Stimulated activated CD8-positive, alpha-beta memory T cell treated with anti-CD3 and anti-CD28 coated beads, Interleukin-15, amount 100 ng/mL, for 48 hours (primary cell): ENCODE measurements around the gene DRD2.
"Not testable (repeated sequence)": the region's sequence is repeated elsewhere in the genome, so short reads cannot be mapped to it uniquely, and the experiment has no call there.

Experiments
- DNase-seq, 2 donors: peaks; one replicate each; pipeline ENCODE4 v3.0.0-alpha.2; 2020; ENCODE audit warnings: low read depth in 2 of 2

The DRD2 gene

DNA sequence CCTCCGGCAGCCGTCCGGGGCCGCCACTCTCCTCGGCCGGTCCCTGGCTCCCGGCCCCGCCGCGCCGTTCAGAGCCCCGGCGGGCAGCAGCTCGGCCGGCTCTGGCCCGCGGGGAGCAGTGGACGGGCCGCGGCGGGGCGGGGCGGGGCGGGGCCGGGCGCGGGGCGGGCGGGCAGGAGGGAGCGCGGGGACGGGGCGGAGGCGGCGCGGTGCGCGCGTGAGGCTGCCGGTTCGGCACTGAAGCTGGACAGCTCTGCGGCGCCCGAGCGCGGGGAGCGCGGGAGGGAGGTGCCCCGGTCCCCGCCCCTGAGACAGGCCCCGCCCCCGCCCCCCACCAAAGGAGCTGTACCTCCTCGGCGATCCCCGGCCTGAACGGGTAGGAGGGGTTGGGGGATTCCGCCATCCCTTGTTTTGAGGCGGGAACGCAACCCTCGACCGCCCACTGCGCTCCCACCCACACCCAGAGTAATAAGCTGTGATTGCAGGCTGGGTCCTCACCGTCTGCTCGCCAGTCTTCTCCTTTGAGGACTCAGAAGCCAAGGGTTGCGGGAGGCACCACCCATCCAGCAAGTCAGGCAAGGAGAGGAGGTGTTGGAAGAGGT is at the start of gene DRD2:
Gene DRD2 (minus strand): TSS at position 239 of the 602 bp plus-strand sequence. CDS start 50,747 bp downstream, outside the sequence.
- DNase-seq = no peak

DNA sequence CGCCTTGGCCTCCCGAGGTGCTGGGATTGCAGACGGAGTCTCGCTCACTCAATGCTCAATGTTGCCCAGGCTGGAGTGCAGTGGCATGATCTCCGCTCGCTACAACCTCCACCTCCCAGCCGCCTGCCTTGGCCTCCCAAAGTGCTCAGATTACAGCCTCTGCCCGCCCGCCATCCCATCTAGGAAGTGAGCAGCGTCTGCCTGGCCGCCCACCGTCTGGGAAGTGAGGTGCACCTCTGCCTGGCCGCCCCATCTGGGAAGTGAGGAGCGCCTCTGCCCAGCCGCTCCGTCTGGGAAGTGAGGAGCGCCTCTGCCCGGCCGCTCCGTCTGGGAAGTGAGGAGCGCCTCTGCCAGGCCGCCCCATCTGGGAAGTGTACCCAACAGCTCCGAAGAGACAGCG is 48.7 kb upstream of the DRD2 start:
- DNase-seq = not testable (repeated sequence)

DNA sequence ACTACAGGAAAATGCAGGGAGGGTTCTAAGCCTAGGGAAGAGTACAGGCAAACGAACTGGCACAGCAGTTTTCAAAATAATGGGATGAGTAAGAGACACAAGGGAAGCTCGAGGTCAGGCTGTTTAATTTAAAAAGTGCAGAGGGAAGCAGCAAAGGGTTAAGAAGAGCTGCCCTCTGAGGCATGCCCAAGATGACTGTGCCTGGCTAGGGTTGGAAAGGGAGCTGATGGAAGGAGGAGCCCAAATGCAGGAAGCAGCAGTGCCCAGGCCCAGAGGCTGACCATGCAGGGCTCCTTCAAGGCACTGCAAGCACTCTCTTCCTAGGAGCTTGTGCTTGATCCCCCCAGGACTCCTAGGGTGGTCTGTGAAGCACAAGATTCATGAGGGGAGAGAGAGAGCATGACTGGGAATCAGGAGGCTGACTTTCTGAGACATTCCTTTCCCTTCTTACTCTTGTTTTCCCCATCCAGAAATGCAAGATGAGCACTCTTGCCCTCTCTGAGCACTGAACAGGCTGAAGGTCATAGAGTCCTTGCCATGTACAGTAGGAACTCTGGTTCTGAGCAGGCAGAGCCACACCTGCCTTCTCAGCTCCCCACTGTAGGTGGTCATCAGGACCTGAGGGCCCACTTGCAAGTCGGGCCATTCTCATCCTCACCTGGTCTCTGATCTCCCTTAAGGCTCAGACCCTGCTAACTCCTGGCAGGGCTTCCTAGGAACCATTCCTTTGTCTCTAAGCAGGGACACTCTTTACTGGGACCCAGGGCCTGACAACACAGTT is 46.7 kb upstream of the DRD2 start:
- DNase-seq = no peak

DNA sequence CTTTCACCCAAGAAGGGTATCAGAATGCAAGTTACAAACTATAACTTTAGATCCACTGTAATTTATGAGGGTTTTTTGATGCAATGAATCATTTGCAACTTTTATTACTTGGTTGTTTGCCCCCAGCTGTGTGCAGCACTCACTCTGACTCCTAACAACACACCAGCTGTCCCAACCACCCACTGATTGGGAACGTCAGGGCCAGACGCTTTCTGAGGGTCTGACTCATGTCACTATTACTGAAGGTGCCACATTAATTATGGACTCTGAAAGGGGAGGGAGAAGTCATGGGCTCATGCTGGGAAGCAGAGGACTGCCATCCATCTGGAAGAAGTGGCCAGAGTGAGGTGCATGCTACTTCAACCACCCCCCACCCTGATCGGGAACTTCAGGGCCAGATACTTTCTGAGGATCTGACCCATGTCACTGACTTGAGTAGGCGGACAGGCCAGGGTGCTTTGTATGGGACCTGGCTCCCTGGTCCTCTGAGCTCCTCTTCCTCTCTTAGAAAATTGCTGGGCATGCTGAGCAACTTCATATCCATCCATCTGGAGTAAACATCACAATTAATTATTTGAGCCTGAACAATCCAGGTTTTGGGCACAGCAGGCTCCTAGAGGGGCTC is 44.9 kb upstream of the DRD2 start:
- DNase-seq = no peak

DNA sequence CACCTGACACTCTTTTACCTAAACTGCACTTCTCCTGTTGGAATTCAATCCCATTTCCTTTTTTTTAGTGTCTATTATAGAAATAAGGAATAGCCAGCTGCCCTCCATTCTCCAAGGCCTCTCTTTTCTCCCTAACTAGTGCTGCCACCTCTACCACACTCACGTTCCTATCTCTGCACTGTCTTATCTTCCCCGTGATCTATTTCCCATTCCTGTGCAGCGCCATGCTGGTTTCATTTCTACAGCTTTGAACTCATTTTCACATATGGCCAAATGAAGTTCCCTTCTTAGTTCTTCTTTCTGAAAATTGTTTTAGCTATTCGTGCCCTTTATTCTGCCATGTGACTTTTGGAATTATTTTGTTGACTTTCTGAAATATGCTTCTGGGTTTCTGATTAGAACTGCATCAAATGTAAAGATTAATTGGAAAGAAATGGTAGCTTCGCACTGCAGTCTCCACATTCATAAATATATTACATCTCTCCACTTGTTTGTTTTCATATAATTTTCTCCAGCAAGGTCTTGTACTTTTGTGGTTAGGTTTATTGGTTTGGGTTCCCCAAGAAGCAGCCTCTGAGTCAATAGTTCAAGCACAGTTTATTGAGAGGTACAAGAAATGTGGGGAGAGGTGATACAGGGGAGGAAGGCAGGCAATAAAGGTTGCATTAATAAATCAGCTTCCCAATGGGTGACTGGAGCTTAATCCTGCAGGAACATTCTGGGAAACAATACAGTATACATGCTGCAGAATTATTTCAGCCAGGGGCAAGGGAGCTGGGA is 43.7 kb upstream of the DRD2 start:
- no peak for DNase-seq

DNA sequence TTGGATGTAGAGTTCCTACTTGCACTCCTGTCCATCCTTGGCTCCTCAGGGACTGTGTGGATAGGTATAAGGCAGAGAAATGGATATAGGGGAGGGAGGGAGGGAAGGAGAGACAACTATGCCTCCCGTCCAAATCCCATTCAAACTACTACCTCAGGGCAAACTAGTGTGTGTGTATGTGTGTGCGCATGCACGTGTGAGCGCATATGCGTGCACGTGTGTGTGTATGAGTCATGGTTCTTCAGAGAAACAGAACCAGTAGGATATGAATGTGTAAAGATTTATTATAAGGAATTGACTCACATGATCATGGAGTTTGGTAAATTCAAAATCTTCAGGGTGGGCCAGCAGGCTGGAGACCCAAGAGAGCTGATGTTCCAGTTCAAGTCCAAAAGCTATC is 42.2 kb upstream of the DRD2 start:
- DNase-seq = no peak

DNA sequence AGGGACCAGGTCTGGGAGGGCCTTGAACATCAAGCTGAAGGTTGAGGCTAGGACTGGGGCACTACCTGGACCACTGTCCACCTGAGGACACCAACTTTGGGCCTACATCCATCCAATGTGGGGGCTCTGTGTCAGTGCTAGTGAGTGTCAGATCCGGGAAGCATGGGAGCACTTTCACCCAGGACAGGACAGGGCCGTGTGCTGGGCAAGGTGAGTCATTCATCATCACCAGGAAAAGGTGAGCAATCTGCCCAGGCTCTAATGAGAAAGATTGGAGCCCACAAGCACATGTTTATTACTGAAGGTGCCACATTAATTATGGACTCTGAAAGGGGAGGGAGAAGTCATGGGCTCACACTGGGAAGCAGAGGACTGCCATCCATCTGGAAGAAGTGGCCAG is 39.7 kb upstream of the DRD2 start:
- DNase-seq = no peak

DNA sequence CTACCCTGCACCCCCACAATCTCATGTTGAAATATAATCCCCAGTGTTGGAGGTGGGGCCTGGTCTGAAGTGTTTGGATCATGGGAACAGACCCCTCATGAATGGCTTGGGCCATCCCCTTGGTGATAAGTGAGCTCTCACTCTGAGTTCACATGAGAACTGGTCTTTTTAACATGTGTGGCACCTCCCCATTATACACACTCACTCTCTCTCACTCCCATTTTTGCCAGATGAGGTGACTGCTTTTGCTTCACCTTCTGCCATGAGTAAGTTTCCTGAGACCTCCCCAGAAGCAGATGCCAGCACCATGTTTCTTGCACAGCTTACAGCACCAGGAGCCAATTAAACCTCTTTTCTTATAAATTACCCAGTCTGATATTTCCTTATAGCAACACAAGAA is 32.1 kb upstream of the DRD2 start:
- no peak for DNase-seq

DNA sequence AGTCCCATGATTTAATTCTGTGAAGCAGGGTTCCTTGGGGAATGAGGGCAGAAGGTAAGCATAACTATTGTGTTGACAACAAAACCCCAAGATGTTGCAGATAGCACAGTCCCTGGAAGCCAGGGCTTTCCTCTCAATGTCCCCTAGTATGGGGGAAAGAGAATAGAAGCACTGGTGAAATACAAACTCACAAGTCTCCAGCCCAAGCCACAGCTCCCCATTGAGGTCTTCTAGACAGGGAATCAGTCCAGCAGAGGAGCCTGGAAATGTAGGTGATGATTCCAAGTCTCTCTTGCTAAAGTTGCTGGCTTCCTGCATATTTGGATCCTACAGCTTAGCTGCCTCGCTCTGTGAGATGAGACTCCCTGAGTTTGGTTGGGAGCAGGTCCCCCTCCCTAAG is 31.7 kb upstream of the DRD2 start:
- DNase-seq = no peak

DNA sequence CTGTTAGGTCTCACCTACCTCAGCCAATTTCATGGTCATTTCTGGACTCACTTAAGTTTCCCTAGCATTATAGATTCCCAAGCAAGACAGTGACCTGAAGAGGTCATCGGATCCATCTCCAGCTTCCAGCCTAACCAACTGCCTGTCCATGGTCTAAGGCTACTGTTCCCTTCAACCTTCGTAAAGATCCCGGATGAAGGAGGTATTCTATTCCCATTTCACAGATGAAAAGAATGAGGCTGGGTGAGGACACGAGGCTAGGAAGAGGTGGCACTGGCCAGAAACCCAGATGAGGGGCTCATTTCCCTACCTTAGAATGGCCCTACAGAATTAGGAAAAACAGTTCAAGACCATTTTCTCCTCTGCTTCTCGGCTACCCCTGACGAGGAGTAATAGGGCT is 31.3 kb upstream of the DRD2 start:
- DNase-seq = no peak

DNA sequence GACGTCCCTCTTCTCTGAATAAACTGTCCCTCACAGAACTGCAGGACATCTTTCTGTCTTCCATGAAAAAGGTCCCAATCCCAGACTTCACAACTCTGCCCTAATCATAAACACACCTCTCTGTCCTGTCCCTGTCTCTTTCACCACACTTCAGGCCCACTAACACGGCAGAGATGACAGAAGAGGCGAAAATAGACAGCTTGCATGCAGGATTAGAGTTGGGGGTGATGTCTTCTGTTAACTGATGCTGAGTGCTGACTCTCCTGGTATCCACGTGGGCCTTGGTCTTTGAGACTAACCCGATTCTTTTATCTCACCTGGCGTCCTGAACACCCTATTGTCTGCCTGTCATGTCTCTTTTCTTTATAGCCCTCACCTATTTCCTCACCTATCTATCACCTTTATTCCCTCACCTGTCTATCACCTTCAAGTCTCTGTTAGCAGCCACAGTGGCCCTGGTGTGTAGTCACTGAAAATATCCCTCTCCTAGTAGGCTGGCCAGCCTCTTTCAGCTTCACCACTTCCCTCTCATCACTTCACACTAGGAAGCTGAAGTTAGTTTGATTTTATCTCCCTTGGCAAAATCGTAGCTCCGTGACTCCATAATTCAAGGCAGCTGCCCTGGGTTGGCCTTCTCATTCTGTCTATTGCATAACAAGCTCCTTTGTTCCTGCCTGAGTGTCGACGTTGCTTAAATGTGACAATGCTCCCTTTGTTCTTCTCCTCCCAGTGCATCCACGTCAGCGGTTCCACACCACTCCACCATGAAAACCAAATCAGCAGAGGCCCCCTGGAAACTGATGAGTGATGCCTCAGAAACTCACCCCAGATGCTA is 30.6 kb upstream of the DRD2 start:
- no peak for DNase-seq

DNA sequence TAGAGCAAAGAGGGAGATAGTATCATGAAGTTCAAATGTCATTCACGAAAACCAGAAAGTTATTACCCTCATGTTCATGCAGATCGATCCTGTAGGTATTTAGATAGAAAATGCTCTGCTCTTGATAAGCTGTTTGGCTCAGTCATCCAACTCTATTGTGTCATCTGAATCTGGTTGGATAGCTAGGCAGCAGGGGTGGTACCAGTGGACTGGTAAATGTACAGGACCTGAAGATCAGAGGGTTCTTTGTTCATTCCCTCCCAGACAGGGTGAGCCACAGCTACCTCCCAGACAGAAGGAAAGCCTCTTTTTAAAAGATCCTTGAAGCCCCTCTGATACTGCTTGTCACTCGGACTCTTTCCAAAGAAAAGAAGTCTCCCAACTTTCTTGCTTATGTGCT is 29.8 kb upstream of the DRD2 start:
- DNase-seq = no peak

DNA sequence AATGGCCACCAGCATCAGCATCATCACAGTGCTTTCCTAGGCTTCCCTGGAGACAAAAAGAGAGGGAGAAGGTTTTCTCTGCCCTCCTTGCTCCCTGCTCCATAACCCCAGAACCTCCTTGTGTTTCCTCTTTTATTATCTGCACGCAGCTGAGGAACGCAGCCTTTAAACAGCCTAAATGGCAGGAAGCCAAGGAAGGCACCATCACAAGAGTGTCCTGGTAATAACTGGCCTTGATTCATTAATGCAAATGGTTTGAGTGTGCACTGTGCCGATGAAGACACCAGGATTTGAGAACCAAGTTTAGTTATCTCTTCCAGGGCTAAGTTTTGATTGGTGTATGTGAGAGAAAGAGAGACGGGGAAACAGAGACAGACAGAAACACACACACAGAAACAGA is 29.4 kb upstream of the DRD2 start:
- no peak for DNase-seq

DNA sequence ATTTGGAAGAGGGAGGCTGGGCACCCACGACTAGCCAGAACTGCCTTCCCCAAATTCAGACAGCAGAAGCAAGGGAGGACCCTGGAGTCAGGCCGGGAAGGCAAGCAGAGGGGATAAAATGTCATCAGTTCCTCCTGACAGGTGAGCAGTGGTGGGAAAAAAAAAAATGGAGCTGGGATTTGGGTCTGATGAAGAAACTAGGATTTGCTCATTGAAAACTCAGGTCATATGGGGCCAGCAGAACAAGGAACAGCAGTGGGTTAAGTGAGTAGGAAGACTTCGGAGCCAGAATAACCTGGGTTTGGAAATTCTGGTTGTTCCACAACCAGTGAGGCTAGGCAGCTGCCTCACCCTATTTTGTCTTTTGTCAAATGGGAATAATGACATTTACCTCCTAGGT is 28.9 kb upstream of the DRD2 start:
- DNase-seq = no peak

DNA sequence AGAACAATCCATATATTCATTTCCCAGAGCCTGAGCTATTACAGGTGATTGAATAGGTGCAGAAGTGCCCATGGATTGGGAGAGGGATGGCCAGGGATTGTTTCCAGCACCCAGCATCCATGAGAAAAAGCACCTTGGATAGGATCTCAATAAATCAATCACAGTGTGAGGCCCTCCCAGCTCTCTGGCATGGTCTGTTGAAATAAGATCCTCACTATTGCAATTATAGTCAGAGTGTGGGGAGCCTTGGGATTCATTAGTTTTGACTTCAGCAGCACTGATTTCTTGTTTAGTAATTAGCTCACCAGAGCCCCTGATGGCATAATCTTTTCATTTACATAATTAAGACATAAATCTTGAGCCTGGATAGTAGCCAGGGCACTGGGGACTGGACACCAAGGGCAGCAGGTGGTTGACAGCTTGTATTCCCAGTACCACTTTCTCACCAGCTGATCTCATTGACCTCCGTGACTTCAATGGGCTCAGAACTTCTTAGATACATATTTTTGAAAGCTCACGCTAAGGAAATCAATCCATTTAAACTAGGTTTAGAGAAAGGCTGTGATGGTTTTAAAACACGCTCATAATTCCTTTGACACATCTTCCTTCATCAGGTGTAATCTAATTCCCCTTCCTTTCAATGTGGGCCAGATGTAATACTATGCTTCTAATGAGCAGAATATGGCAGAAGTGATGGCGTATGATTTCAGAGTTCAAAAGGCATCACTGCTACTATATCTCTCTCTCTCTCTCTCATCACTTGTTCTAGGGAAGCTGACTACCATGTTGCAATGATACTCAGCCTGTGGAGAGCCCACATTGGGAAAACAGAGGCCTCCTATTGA is 22.1 kb upstream of the DRD2 start:
- no peak for DNase-seq

DNA sequence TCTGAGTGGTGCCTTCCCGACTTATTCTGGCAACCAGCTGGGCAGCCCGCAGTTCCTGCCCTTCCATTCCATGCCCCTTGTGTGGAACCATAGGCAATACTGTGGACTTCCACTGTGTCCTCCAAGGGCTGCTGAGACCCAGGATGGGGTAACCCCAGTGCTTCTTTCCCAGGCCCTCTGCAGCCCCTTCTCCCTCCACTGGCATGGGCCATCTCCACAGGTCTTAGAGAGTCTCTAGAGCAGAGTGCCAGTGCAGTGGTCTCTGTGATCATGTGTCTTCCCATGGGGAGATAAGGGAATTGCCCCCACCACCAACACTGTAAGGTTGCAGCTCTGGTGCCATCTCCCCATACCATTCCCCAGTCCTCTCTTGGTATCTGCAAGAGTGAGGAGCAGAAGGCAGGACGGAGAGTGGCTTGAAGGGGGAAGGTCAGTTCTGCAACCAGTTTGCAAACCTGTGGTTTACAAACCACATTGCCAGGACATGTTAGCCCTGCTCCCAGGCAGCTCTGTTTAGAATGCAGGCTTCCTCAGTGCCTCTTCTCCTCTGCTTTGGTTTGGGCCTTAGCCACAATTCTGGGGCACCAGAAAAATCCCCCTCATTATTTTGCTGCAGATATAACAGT is 20.9 kb upstream of the DRD2 start:
- no peak for DNase-seq

DNA sequence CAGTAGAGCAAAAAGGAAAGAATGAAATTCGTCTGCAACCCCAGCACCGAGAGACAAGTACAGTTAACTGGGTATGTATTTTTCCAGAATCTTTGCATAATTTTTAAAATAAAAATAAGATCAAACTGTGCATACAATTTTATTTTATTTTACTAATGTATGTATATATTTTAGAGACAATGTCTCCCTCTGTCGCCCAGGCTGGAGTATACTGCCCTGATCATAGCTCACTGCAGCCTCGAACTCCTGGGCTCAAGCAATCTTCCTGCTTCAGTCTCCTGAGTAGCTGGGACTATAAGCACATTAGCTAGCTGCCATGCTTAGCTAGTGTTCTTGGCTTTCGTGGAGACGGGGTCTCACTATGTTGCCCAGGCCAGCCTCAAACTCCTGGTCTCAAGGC is 18.8 kb upstream of the DRD2 start:
- DNase-seq = no peak

DNA sequence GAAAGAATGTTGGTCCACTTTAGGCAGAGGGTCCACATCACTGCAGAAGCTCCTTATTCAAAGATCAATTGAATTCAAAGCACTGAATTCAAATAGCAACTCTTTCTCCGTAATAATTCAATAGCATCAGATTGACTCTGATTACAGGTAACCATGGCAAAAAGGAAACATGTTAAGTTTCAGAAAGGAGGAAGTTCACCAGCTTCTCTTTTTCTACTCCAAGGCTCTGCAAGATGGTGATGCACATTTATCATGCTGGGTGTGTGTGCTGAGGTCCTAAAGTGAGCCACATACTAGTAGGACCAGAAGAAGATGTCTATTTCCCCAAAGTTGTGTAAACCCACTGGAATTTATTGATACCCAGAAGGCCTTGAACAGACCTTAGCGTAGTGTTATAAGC is 18.0 kb upstream of the DRD2 start:
- no peak for DNase-seq

DNA sequence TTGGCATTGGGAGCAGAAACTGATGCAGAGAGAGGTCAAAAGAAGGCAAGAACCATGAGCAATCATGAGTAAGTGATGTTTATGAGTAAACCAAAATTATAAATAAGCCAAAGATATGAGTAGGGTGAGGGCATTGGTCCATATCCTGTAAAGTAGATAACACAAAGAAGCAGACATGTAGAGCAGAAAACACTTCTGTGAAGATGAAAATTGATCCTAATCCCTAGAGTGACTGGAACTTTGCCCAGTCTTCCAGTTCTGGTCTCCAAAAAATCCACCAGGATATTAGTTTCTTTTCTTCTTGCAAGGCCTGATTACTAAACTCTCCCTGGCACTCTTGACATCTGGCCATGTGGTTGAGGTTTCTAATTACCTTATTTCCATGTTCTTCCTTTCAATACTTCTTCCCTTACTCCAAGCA is 13.7 kb upstream of the DRD2 start:
- DNase-seq = no peak

DNA sequence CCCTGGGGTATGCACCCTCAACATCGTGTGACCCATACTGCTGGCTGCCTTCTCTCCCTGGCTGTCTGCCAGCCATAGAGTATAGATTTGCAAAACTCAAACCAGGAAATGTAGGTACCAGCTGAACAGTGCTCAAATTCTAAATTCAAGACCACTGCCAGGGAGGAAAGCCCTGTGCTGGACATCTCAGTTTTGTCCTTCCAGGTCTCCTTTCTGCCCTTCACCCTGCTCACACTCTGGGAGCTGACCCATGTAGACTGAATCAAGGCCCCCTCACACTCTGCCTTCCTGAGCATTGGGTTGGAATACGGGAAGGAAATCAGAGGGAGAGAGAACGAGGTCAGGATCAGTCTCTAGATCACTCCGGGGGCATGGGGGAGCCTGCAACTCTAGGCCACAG is 12.4 kb upstream of the DRD2 start:
- DNase-seq = no peak
